GM19468 (cell line): ENCODE results near the gene RHBDD1.
"Not testable (repeated sequence)": the region's sequence is repeated elsewhere in the genome, so short reads cannot be mapped to it uniquely, and the experiment has no call there.

Source experiments
- ATAC-seq: cut with Tn5 transposase; IDR thresholded peaks from one replicate; pipeline ENCODE4 v1.9.1; 2021; ENCODE audit warnings: mild to moderate bottlenecking, moderate library complexity, moderate number of reproducible peaks; ENCODE audit not compliant: unreplicated experiment; ENCODE audit errors: extremely low read depth

Gene RHBDD1

GRCh38 chr2:226839161-226839560 lies 3.3 kb downstream of the RHBDD1 start:
- no peak for ATAC-seq

GRCh38 chr2:226839951-226840350 lies 4.1 kb downstream of the RHBDD1 start:
- no peak for ATAC-seq

- not testable (repeated sequence) for ATAC-seq
Measured at GRCh38 chr2:226843001-226843400, 7.1 kb downstream of the RHBDD1 start.

GRCh38 chr2:226845386-226846116 lies 9.7 kb downstream of the RHBDD1 start:
- no peak for ATAC-seq

- ATAC-seq, result no peak
Measured at GRCh38 chr2:226847090-226847489, 11.2 kb downstream of the RHBDD1 start.

GRCh38 chr2:226847511-226847910 lies 11.7 kb downstream of the RHBDD1 start:
- no peak for ATAC-seq

- ATAC-seq, result no peak
Measured at GRCh38 chr2:226849349-226849748, 13.5 kb downstream of the RHBDD1 start.

- no peak for ATAC-seq
Measured at GRCh38 chr2:226850024-226850423, 14.2 kb downstream of the RHBDD1 start.

- no peak for ATAC-seq
Measured at GRCh38 chr2:226855787-226856186, 19.9 kb downstream of the RHBDD1 start.

GRCh38 chr2:226860087-226860486 lies 24.2 kb downstream of the RHBDD1 start:
- ATAC-seq, result no peak

GRCh38 chr2:226862623-226863022 lies 26.8 kb downstream of the RHBDD1 start:
- peak; percentile 22 for ATAC-seq

GRCh38 chr2:226865273-226865672 lies 29.4 kb downstream of the RHBDD1 start:
- no peak for ATAC-seq

GRCh38 chr2:226865710-226866109 lies 29.9 kb downstream of the RHBDD1 start:
- no peak for ATAC-seq

- no peak for ATAC-seq
Measured at GRCh38 chr2:226868331-226869162, 32.7 kb downstream of the RHBDD1 start.

- ATAC-seq, result no peak
Measured at GRCh38 chr2:226869371-226869770, 33.5 kb downstream of the RHBDD1 start.

- peak; percentile 22 for ATAC-seq
Measured at GRCh38 chr2:226873051-226873620, 37.3 kb downstream of the RHBDD1 start.

- no peak for ATAC-seq
Measured at GRCh38 chr2:226873826-226874225, 38.0 kb downstream of the RHBDD1 start.

- ATAC-seq, result no peak
Measured at GRCh38 chr2:226874749-226875148, 38.9 kb downstream of the RHBDD1 start.

- peak; percentile 80 for ATAC-seq
Measured at GRCh38 chr2:226875438-226876225, 39.8 kb downstream of the RHBDD1 start.

- no peak for ATAC-seq
Measured at GRCh38 chr2:226877491-226877890, 41.6 kb downstream of the RHBDD1 start.
